Trophoblast cell (in vitro differentiated cells and primary cell): ENCODE measurements around the gene MRPS2.

Source experiments
- DNase-seq, 2 donors: peaks; one replicate each; pipeline ENCODE4 v3.0.0-alpha.2; 2016
- H2AFZ ChIP-seq: 2 replicates; pipeline ENCODE4 v1.6.1; 2013; ENCODE audit warnings: low read length, moderate library complexity, mild to moderate bottlenecking; ENCODE audit not compliant: insufficient read depth, poor library complexity
- H2AK5ac ChIP-seq: 2 replicates; pipeline ENCODE4 v1.6.1; 2013; ENCODE audit warnings: mild to moderate bottlenecking, low read length
- H2BK120ac ChIP-seq: 2 replicates; pipeline ENCODE4 v1.6.1; 2013; ENCODE audit warnings: low read length, mild to moderate bottlenecking, moderate library complexity; ENCODE audit not compliant: insufficient read depth, poor library complexity
- H2BK12ac ChIP-seq: 2 replicates; pipeline ENCODE4 v1.6.1; 2013; ENCODE audit warnings: mild to moderate bottlenecking, low read length, moderate library complexity
- H2BK5ac ChIP-seq: 2 replicates; pipeline ENCODE4 v1.6.1; 2013; ENCODE audit warnings: low read length, low read depth, moderate library complexity, mild to moderate bottlenecking; ENCODE audit not compliant: poor library complexity
- H3K14ac ChIP-seq: 2 replicates; pipeline ENCODE4 v1.6.1; 2013; ENCODE audit warnings: mild to moderate bottlenecking, low read length
- H3K18ac ChIP-seq: 2 replicates; pipeline ENCODE4 v1.6.1; 2013; ENCODE audit warnings: mild to moderate bottlenecking, low read length
- H3K23ac ChIP-seq: 2 replicates; pipeline ENCODE4 v1.6.1; 2013; ENCODE audit warnings: low read length
- H3K27ac ChIP-seq: 2 replicates; pipeline ENCODE4 v1.5.1; 2013; ENCODE audit warnings: low read depth, mild to moderate bottlenecking, inconsistent platforms, low read length, moderate library complexity
- H3K27me3 ChIP-seq: 2 replicates; pipeline ENCODE4 v1.6.1; 2013; ENCODE audit warnings: inconsistent platforms, mild to moderate bottlenecking, low read length, moderate library complexity; ENCODE audit not compliant: insufficient read depth
- H3K36me3 ChIP-seq, 2 experiments: 1 replicate in 1 of 2; 2 replicates in 1 of 2; pipeline ENCODE4 v1.6.1; 2013; ENCODE audit warnings: low read length in 2 of 2, mild to moderate bottlenecking in 2 of 2, moderate library complexity in 1 of 2; ENCODE audit not compliant: insufficient read depth in 2 of 2, control insufficient read depth in 1 of 2
- H3K4ac ChIP-seq: 2 replicates; pipeline ENCODE4 v1.6.1; 2013; ENCODE audit warnings: low read depth, mild to moderate bottlenecking, low read length, moderate library complexity
- H3K4me1 ChIP-seq, 2 experiments: 1 replicate in 1 of 2; 2 replicates in 1 of 2; pipeline ENCODE4 v1.6.1; 2013; ENCODE audit warnings: low read length in 2 of 2, mild to moderate bottlenecking in 2 of 2, moderate library complexity in 1 of 2; ENCODE audit not compliant: insufficient read depth in 2 of 2, control insufficient read depth in 1 of 2
- H3K4me2 ChIP-seq: 2 replicates; pipeline ENCODE4 v1.6.1; 2013; ENCODE audit warnings: inconsistent platforms, mild to moderate bottlenecking, low read length, moderate library complexity
- H3K4me3 ChIP-seq: 2 replicates; pipeline ENCODE4 v1.5.1; 2013; ENCODE audit warnings: mild to moderate bottlenecking, low read depth, low read length, inconsistent platforms
- H3K79me1 ChIP-seq: one replicate; pipeline ENCODE4 v1.6.1; 2013; ENCODE audit warnings: low read length
- H3K79me2 ChIP-seq: 2 replicates; pipeline ENCODE4 v1.6.1; 2013; ENCODE audit warnings: low read length, mild to moderate bottlenecking; ENCODE audit not compliant: control insufficient read depth, insufficient read depth, poor library complexity
- H3K9ac ChIP-seq: 2 replicates; pipeline ENCODE4 v1.6.1; 2013; ENCODE audit warnings: mild to moderate bottlenecking, low read length
- H3K9me3 ChIP-seq: 2 replicates; pipeline ENCODE4 v1.6.1; 2013; ENCODE audit warnings: low read depth, mild to moderate bottlenecking, control low read depth, inconsistent platforms, low read length; ENCODE audit not compliant: insufficient read depth
- H4K12ac ChIP-seq: 2 replicates; pipeline ENCODE4 v1.6.1; 2013; ENCODE audit warnings: low read depth, mild to moderate bottlenecking, low read length, moderate library complexity
- H4K8ac ChIP-seq: 2 replicates; pipeline ENCODE4 v1.6.1; 2013; ENCODE audit warnings: low read depth, mild to moderate bottlenecking, low read length, moderate library complexity
- H4K91ac ChIP-seq: one replicate; pipeline ENCODE4 v1.6.1; 2013; ENCODE audit warnings: low read depth, mild to moderate bottlenecking, low read length, moderate library complexity
- WGBS: extraction: QIAGEN DNeasy Blood & Tissue Kit; methylation state at CpG from one replicate; pipeline ENCODE4 v1.1.7; 2013; ENCODE audit warnings: missing lambda C conversion rate; ENCODE audit not compliant: insufficient read length, insufficient coverage; ENCODE audit errors: extremely low coverage; 5-methylcytosine and 5-hydroxymethylcytosine counted together

The MRPS2 gene

DNA sequence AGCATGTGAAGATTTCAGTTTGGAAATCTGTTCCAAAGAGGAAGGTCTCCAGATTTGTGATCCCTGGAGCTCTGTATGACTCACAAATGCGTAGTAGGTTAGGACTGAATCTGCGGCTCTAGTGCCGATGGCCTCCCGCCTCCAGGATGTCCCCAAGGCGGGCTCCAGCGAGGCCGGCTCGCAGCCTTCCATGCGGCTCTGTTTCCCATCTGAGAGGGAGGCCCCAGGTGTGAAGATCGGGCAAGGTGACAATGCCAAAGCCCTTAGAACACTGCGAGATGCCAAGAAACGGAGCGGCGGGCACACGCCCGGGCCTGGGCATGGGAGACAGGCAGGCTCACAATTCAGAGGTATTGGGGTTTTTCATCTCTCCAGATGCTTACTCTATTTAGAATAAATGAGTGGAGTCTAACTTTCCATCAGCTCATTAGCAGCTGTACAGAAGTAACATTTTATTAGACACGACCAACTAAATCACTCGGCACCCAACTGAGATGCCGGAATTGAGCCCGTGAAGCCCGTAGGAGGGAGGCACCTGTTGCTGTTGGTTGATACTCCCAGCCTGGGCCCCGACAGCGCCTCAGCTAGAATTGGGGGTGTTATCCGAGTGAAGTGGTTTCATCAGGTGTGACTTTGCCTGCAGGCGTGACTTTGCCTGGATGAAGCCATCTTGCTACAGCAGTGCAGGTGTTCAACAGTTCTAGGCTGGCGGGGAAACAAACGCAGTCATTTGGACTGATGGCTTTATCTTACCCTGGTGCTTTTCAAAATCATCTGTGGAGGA lies 7.4 kb upstream of the MRPS2 start:
- Histone ChIP-seq H3K23ac (no peak overlapping the region), H3K36me3 (peaks cover 3 to 5% of the 10 kb centered on the region in 2 experiments), H3K79me1 (no peaks in the 10 kb centered on the region), H4K12ac (no peak overlapping the region), H2BK5ac (no peak overlapping the region), H3K27ac (no peak overlapping the region), H2AFZ (no peak overlapping the region), H3K9ac (no peak overlapping the region), H3K4me1 (no peaks in the 10 kb centered on the region), H3K4me2 (no peak overlapping the region), H2AK5ac (no peak overlapping the region), H2BK120ac (no peak overlapping the region), H3K79me2 (no peaks in the 10 kb centered on the region), H4K8ac (no peak overlapping the region), H3K4ac (no peak overlapping the region), H3K14ac (no peak overlapping the region), H2BK12ac (no peak overlapping the region), H3K4me3 (no peak overlapping the region), H4K91ac (no peak overlapping the region), H3K27me3 (no peaks in the 10 kb centered on the region), H3K9me3 (no peaks in the 10 kb centered on the region), H3K18ac (no peak overlapping the region)
- DNase-seq = no peak
- no CpG with 5 or more reads among the region's 27 CpGs for WGBS

- H3K79me1 ChIP-seq = peaks cover 2% of the 10 kb centered on the region
- H4K12ac ChIP-seq = no peak overlapping the region
- H4K8ac ChIP-seq = no peak overlapping the region
- H3K79me2 ChIP-seq = peaks cover 2% of the 10 kb centered on the region
- no peak overlapping the region for H3K4ac ChIP-seq
- no peaks in the 10 kb centered on the region for H3K36me3 ChIP-seq
- no peak overlapping the region for H2BK120ac ChIP-seq
- no peaks in the 10 kb centered on the region for H3K27me3 ChIP-seq
- H3K14ac ChIP-seq = no peak overlapping the region
- no peak overlapping the region for H2AK5ac ChIP-seq
- no peak overlapping the region for H3K9ac ChIP-seq
- H2BK12ac ChIP-seq = no peak overlapping the region
- no peak overlapping the region for H2AFZ ChIP-seq
- H3K4me1 ChIP-seq = peaks cover 4 to 8% of the 10 kb centered on the region in 2 experiments
- no peak overlapping the region for H3K27ac ChIP-seq
- no peaks in the 10 kb centered on the region for H3K9me3 ChIP-seq
- no peak overlapping the region for H4K91ac ChIP-seq
- no peak overlapping the region for H3K4me2 ChIP-seq
- WGBS = no CpG with 5 or more reads among the region's 30 CpGs
- no peak overlapping the region for H2BK5ac ChIP-seq
- H3K18ac ChIP-seq = no peak overlapping the region
- no peak overlapping the region for H3K4me3 ChIP-seq
- H3K23ac ChIP-seq = no peak overlapping the region
- no peak for DNase-seq
Measured at GRCh38 chr9:135494791-135495559, 5.5 kb upstream of the MRPS2 start.

GRCh38 chr9:135498381-135499126 lies 1.9 kb upstream of the MRPS2 start:
- Histone ChIP-seq H3K4me1 (peaks cover 4 to 11% of the 10 kb centered on the region in 2 experiments), H3K4me2 (no peak overlapping the region), H3K27ac (no peak overlapping the region), H3K4me3 (no peak overlapping the region), H3K36me3 (peaks cover 18 to 19% of the 10 kb centered on the region in 2 experiments), H3K9me3 (no peaks in the 10 kb centered on the region), H4K8ac (no peak overlapping the region), H2AFZ (no peak overlapping the region), H3K23ac (no peak overlapping the region), H4K91ac (no peak overlapping the region), H3K9ac (no peak overlapping the region), H3K27me3 (no peaks in the 10 kb centered on the region), H3K18ac (no peak overlapping the region), H3K14ac (no peak overlapping the region), H3K4ac (no peak overlapping the region), H2AK5ac (no peak overlapping the region), H2BK120ac (no peak overlapping the region), H2BK5ac (no peak overlapping the region), H3K79me1 (peaks cover 10% of the 10 kb centered on the region), H3K79me2 (peaks cover 12% of the 10 kb centered on the region), H4K12ac (no peak overlapping the region), H2BK12ac (no peak overlapping the region)
- no peak for DNase-seq
- no CpG with 5 or more reads among the region's 15 CpGs for WGBS

- peak overlapping the region; percentile 90 for H2AFZ ChIP-seq
- H3K9ac ChIP-seq = peak overlapping the region; percentile 17
- H2AK5ac ChIP-seq = peak overlapping the region; percentile 17
- H3K79me2 ChIP-seq = peaks cover 12% of the 10 kb centered on the region
- peak overlapping the region; percentile 99 for H3K4me2 ChIP-seq
- H4K91ac ChIP-seq = peak overlapping the region; percentile 42
- H4K8ac ChIP-seq = peak overlapping the region; percentile 77
- H3K79me1 ChIP-seq = peaks cover 10% of the 10 kb centered on the region
- peak overlapping the region; percentile 27 for H3K27ac ChIP-seq
- no peak overlapping the region for H3K23ac ChIP-seq
- H3K27me3 ChIP-seq = no peaks in the 10 kb centered on the region
- peak; percentile 95 to 99 for DNase-seq
- peak overlapping the region; percentile 42 for H3K14ac ChIP-seq
- H4K12ac ChIP-seq = no peak overlapping the region
- H3K4me1 ChIP-seq = peaks cover 4 to 11% of the 10 kb centered on the region in 2 experiments
- H2BK120ac ChIP-seq = peak overlapping the region; percentile 39
- no peaks in the 10 kb centered on the region for H3K9me3 ChIP-seq
- H2BK5ac ChIP-seq = no peak overlapping the region
- WGBS = no CpG with 5 or more reads among the region's 58 CpGs
- peak overlapping the region; percentile 17 for H3K4ac ChIP-seq
- H2BK12ac ChIP-seq = peak overlapping the region; percentile 10
- peak overlapping the region; percentile 58 for H3K18ac ChIP-seq
- H3K4me3 ChIP-seq = peak overlapping the region; percentile 95
- peaks cover 27 to 28% of the 10 kb centered on the region in 2 experiments for H3K36me3 ChIP-seq
Measured at GRCh38 chr9:135499326-135500070, 984 bp upstream of the MRPS2 start.
